Fibroblast of gingiva (primary cell): Measurements from ENCODE around the gene CEP55.
A peak's percentile ranks its signal among the peaks of the same experiment; 100 is the strongest.
"Not testable (repeated sequence)": the region's sequence is repeated elsewhere in the genome, so short reads cannot be mapped to it uniquely, and the experiment has no call there.

ENCODE experiments used
- DNase-seq: peaks from one replicate; pipeline ENCODE4 v3.0.0-alpha.2; 2011; ENCODE audit warnings: low read depth

Gene CEP55

DNA sequence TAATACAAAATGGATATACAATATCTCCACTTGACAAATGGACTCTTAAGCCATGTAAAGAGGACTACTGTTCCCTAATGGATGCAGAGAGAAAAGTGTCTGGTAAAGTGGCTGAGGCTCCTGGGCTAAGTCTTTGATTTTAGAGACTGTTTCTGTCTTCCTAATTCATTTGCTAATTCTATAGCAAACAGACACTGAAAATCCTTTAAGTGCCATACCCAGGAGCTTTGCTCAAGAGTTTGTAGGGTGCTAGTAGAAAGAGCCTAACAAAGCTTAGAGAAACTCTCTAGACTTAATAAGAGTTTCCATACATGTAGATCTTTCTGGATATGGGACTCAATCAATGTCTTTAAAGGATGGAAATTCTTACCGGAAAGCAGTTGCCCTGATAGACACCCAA, 16.7 kb downstream of the CEP55 start:
- DNase-seq = no peak

DNA sequence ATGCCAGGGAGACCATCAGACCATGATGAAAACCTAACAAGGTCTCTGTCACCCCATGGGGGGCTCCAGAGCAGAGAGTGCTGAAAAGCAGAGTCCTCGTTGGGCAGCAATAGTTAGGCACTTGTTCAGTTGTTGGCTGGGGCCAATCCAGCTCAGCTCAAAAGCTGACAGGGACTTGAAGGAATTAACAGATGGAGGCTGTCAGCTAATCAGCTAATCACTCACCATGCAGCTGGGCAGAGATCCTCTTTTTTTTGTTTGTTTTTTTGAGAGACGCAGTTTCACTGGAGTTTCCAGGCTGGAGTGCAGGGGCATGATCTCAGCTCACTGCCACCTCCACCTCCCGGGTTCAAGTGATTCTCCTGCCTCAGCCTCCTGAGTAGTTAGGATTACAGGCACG, 18.1 kb downstream of the CEP55 start:
- no peak for DNase-seq

DNA sequence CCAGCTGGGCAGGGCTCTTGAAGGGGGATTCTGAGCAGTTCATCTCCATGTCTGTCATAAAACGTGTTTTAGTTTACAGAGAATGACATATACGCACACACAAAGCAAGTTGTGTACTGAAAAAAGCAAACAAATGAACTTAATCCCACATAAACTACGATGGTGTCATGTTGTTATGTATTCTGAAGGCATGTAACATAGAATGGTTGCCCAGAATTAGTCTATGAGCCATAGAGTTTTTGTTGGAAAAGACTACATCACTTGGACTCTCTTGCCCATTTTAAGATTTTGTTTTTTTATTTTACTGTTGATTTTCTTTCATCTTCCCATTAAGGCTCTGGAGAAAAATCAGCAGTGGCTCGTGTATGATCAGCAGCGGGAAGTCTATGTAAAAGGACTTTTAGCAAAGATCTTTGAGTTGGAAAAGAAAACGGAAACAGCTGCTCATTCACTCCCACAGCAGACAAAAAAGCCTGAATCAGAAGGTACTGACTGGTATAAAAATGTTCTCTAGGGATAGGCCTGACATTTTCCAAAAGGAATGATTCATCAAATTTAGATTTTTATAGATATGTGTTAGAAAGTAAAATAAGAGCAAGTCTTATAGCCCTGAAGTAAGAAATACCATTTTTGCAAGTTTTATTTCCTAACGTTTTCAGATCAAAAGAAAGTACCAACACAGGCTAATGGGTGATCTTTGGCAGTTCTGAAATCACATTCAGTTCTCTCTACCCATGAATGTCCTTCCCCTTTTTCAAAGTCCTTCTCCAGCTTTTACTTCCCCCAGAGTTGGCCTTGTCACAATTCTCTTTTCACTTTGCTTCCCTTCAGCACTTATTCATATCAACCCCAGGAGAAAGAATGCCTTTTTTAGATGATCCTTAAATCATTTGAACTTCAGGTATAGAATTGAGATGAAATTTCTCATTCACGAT, 18.9 kb downstream of the CEP55 start:
- DNase-seq = peak; percentile 54

DNA sequence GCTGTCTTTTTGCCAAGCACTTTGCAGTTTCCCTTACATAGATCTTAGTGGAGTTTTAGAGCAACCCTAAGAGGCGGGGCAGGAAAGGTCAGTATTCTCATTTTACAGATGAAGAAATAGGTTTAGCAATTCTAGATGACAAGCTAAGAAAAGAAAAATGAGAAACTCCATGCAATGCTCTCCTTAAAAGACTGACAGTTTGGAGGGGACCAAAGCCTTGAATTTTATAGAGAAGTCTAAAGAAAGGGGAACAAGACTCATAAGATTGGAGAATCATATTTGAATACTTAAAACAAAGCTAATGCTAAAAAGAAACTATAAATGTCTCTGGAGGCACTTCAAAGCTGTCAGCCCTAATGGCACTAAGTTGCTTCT, 19.6 kb downstream of the CEP55 start:
- DNase-seq = peak; percentile 68

DNA sequence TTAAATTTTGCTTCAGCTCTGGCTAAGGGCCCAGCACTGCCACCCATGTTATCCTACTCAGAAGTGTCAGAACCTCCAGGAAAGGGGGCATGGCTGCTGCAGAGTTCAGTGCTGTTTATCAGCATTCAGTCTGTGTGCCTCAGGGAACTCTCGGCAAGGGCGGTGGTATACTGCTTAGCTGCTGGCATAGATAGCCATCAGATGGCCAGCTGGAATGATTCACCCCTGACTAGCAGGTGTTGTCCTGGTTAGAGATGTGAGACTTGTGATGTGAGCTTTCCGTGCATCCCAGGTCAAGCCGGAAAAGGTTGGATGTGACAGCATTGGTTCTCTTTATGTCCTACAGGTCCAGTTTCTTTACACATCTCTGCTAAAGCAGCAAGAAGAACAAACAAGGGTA, 22.1 kb downstream of the CEP55 start:
- no peak for DNase-seq

DNA sequence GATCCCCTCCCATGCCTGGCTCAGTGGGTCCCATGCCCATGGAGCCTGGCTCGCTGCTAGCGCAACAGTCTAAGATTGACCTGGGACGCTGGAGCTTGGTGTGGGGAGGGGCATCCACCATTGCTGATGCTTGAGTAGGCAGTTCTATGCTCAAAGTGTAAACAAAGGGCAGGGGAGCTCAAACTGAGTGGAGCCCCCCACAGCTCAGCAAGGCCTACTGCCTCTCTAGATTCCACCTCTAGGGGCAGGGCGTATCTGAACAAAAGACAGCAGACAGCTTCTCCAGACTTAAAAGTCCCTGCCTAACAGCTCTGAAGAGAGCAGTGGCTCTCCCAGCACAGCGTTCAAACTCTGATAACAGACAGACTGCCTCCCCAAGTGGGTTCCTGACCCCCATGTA, 38.9 kb downstream of the CEP55 start:
- DNase-seq = no peak

DNA sequence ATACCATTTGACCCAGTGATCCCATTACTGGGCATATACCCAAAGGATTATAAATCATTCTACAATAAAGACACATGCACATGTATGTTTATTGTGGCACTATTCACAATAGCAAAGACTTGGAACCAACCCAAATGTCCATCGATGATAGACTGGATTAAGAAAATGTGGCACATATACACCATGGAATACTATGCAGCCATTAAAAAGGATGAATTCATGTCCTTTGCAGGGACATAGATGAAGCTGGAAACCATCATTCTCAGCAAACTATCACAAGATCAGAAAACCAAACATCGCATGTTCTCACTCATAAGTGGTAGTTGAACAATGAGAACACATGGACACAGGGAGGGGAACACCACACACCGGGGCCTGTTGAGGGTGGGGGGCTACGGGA, 44.5 kb downstream of the CEP55 start:
- not testable (repeated sequence) for DNase-seq

DNA sequence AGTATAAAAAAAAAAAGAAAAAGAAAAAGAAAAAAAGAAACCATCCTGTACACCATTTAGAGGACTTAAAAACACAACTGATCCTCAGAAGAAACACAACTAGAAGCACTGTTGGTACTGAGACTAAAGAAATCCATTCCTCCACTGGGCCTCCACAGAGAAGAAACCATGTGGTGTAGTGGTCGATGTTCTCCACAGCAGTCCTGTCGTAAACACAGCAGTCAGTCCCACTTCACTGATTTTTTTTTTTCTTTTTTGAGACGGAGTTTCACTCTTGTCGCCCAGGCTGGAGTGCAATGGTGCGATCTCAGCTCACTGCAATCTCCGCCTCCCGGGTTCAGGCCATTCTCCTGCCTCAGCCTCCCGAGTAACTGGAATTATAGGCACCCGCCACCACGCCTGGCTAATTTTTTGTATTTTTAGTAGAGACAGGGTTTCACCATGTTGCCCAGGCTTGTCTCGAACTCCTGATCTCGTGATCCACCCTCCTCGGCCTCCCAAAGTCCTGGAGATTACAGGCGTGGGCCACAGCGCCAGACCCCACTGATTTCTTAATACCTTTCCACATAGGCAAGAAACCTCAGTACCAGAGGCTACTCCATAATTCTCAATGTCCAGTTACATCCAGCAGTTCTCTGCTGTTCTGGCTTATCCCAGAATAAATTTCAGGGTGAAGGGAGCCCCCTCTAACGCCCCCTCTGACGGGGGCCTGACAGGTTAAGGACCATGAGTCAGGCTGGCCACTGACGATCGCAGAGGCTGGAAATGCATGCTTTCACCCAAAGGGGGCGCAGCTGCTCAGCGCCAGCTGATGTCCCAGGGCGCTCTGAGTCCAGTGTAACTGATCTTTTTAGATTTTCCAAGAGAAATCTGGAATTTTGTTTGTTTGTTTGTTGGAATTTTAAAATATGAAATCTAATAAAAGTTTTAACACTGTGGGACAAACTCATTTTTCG, 45.3 kb downstream of the CEP55 start:
- peak; percentile 17 for DNase-seq

DNA sequence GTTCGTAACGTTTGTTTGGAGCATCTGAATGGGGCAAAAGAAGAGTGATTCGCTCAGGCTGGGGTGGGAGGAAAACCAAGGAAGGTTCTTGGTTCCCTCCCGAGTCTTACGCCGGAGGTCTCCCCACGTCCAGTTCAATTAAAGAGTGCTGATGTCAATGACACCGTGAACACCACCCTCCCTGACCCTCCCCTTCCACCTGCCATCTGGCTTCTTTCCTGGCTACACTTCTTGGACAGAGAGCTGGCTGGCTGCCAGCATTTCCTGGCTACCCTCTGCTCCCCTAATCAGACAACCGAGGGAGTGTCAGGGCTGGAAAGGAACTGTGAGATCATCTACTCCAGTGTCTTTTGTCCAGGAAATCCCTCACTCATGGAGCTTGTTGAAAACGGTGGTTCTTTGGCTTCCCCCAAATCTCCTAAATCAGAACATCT, 46.0 kb downstream of the CEP55 start:
- peak; percentile 9 for DNase-seq

DNA sequence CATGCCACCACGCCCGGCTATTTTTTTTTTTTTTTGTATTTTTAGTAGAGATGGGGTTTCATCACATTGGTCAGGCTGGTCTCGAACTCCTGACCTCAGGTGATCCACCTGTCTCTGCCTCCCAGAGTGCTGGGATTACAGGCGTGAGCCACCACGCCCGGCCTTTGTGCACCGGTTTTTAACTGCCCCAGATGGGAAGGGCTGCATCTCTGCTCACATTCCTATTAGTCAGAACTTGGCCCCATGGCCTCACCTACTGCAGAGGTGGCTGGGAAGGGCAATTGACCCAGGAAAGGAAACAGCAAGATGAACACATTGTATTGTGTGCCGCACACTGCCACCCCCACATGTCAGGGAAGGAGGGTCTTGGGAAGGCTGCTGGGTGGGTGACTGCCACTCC, 50.6 kb downstream of the CEP55 start:
- not testable (repeated sequence) for DNase-seq

DNA sequence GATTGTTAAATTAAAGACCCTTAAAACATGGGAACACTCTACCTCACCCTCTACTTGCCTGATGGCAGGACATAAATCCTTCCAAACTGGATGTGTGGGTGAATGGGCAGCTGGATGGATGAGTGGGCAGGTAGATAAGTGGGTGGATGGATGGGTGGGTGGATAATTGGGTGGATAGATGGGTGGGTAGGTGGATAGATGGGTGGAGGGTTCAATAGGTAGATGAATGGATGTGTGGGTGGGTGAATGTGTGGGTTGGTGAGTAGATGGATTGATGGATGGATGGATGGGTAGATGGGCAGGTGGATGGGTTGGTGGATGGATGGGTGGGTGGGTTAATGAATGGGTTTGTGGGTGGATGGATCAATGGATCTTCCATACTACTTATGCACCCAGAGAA, 51.1 kb downstream of the CEP55 start:
- no peak for DNase-seq

DNA sequence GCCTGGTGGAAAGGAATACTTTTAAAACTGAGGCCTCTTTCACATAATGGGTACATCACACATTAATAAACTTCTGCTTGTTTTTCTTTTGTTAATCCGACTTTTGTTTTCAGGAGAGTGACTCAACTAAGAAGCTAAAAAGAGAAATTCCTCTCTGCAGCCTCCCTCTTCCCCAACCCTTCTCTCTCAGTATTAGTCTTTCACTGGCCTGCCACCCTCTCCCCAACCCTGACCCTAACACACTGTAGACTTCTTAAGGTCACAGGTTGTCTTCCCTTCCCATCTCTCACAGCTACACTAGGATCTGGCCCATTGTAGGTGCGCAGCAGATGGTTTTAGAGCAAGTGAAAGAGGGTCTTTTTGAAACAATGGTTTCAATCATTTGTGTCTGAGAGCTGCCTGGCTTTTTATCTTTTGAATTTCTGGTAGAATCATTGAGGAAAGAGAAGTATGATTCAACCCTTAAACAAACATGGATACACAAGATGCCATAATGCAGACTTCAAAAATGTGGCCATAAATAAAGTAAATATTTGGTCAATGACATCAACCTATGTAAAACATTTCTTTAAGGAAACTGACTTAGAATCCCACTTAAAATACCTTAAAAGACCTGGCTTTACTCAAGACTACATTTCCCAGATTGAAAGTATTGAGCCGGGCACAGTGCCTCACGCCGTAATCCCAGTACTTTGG, 52.1 kb downstream of the CEP55 start:
- no peak for DNase-seq

DNA sequence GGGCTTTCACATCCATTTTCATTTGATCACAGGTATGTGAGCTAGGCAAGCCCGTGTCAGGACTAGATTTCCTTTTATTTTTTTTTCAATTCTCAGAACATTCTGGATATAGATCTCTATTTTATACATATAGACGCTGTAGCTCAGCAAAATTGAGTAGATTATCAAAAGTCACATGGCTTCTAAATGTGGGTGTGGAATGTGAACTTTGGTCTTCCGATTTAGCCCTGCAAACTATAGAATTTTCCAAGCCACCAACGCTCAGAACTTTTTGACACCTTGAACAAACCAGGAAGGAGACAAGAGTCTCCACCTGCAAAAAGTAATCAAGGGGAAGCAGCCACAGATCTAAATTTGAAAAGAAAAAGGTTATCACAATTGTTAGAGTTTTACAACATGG, 54.2 kb downstream of the CEP55 start:
- DNase-seq = no peak

DNA sequence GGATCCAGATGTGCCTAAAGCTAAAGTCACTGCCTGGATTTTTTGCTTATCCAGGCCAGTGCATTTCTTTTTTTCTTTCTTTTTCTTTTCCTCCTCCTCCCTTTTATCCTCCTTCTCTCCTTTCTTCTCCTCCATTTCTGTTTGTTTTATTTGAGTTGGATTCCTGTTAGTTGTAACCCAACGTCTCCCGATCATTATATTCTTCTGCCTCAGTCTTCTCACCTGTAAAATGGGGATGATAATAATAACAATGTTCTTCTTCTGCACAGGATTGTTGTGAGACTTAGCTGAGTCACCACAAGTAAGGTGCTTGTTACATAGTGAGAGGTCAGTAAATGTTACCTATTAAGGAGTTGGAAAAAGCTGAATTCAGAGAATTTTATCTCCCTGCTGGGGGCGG, 56.4 kb downstream of the CEP55 start:
- DNase-seq = no peak

DNA sequence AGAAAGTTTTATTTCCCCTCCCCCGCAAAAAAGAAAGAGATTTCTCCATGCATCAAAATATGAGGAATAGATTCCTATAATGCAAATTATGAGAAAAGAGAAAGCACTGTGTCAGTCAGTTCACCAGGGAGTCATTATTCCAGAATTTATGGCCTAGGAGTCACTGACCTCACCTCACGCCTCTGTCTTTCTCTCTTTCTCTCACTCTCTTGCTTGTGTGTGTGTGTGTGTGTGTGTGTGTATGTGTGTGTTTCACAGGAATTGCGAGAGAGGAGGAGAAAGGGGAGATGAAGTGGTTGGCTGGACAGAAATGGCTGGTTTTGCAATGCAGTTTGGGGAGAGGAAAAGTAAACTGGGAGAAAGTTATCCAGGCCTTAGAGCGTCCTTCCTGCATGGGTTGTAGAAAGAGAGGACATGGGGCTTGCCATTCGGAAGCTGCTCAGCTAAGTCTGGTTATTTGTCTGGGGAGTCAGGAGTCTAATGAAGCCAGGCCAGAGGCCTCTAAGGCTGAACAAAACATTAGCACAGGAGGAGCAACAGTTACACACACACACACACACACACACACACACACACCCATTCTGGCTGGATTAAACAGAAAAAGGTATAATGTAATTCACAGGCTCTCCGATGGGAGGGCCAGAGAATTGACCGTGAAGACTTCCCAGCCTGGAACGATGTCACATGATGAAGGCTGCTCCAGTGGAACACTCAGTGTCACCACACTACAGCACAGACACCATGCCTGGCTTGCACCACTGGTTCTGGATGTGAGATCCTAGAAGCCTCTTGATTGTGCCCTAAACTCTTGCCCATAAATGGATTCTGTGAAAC, 57.3 kb downstream of the CEP55 start:
- no peak for DNase-seq

DNA sequence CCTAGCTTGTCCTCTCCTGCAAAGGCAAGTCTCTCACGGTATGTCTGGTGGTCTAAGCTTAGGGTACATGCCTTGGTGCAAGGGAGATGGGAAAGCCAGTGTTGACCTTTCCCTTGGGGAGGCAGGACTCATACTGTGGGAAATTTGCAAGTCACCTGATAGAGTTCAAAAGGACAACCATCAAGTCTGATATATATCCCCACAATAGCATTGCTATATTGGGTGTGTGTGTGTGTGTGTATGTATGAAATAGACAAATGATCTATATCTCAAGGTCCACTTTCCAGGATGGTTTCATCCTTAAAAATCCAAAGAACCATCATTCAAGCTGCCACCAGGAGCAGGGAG, 57.9 kb downstream of the CEP55 start:
- no peak for DNase-seq

DNA sequence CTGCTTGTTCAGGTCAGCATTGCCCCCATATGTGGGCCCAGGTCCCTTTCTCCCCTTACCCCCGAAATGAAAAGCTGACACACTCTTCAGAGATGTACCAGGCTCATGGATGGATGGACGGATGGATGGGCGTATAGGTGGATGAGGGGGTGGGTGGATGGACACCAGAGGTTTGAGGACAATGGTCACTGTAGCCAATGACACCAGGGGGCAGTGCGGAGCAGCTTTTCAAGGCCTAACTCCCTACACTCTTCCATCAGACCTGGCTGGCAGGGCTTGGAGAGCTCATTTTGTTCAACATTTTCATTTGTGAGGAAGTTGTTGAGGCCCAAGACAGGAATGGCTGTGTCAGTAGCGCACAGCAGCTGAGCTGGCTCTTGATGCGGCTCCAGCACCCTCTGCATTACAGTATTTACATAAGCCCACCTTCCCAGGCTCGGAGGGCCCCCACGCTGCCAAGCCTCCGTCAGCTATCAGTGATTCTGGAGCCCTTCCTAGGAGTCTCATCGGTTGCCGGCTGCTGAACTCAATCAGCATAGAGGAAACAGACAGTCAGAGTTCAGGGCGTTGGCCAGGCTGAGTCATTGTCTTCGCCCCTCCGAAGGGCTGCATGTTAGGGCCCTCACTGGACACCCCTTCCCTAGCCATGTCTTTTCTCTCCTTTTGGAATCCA, 58.5 kb downstream of the CEP55 start:
- DNase-seq = peak; percentile 49

DNA sequence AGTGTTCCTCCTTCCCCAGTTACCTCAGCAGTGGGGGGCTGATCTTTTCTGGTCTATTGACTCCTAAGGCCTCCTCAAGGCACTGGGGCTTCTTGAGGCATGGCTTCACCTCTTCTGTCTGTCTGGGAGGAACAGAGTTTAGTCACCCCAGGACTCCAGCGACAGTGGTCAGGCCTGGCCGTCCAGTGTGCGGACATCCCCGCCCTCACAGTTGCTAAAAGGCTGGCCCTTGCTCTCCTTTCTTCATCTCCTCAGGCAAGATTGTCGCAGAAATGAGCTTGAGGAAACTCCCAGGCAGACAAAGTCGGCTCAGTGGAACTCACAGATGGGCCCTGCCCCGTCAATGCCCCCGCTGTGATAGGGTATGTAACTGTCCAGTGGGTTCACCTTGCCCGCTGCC, 63.1 kb downstream of the CEP55 start:
- DNase-seq = no peak

DNA sequence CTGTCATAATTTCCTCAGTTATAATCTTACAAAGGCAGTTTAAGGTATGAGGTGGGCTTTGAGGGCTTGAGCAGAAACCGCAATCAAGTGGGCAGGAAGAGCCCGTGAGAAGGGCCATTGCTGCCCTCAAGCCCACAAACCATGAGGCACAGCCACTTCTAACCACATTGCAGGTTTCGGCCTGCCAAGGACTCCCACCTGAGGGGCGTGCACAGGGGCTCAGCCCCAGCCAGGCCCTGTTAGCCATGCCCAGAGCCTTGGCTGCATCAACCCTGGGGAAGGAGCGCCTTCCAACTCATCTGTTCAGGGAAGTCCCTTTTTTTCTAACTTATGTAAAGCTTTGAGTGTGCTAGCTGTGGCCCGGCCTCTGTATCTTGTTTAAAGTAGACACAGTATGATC, 64.1 kb downstream of the CEP55 start:
- no peak for DNase-seq

DNA sequence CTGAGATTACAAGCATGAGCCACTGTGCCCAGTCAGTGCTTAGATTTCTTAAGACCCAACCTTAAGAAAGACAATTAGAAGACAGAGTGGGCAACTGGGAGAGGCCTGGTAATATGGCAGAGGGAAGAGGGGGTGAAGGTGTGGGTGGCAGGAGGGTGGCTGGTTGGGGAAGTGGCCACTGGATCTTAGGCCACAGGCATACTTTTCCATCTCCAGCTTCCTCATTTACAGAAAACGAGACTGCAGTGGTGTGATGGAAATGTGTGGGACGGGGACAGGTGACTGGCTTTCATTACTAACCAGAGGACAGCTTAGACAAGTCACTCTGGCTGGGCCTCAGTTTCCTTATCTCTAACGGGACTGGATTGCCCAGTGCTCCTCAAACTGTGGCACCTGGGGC, 69.0 kb downstream of the CEP55 start:
- DNase-seq = no peak
